Hematopoietic multipotent progenitor cell treated with erythropoietin and hydrocortisone succinate and interleukin-3 and kit ligand, for 8 days (in vitro differentiated cells): Measurements from ENCODE around the gene GRK3.

Experiments used
- DNase-seq: peaks from one replicate; pipeline ENCODE4 v3.0.0-alpha.2; 2015

The GRK3 gene

DNA sequence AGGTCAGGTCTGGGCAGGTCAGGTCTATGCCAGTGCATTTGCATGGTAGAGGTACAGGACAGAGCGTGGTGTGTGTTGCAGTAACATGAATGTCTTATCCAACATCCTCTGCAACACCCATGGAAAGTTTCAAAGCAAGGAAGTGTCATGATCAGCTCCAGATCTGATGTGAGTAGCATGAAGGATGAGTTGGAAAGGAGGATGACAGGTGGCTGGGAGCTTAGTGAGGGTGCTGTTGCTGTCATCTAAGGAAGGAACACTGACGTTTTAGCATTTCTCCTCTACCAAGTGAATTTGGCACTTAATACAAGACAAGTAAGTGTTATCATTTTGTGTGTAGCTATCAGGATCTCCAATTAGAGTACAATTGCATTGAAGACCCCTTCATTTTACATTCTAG is 65.1 kb downstream of the GRK3 start:
- DNase-seq: no peak

DNA sequence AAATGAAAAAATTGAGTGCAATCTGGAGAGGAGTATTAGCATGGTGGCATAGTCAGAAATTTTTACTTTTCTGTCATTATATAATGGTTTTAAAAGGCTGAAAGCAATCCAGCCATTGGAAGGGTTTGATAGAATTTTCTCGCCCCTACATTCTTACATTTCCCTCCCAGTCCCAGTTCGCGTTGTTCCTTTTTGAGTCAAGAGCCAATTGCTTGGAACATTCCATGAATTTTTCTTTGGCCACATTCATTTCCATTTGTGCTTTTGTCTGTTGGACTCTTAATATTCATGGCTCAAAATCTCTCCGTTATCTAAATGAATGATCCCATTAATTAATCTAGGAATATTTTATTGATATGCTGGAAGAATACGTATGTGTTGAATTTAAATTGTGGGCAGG is 66.0 kb downstream of the GRK3 start:
- no peak for DNase-seq

DNA sequence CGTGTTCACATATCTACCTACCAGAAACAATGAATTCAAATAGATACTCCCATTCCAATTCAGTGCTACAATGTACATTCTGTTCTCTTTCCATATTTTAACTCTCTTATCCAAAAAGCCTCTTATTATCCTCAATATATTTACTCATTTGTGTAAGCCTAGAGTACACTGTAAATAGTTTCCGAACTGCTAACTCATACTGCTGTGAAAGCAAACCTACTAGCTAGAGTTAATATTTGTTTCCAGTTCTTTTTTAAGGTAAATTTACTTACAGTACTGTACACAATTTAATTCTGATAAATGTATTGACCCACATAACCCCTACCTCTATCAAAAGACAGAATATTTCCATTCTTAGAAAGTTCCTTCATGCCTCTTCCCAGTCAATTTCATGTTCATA is 71.8 kb downstream of the GRK3 start:
- no peak for DNase-seq

DNA sequence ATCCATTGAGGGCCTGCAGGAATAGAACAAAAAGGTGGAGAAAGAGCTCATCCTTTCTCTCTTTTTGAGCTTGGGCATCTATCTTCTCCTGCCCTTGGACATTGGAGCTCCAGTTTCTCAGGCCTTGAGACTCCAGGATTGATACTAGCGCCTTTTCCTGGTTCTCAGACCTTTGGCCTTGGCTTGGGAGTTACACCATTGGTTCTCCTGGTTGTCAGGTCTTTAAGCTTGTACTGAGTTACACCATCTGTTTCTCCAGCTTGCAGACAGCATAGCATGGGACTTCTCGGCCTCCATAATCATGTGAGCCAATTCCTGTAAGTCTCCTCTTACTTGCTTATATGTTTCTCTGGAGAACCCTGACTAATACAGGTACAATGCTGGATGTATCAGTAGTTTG is 72.6 kb downstream of the GRK3 start:
- DNase-seq: no peak

DNA sequence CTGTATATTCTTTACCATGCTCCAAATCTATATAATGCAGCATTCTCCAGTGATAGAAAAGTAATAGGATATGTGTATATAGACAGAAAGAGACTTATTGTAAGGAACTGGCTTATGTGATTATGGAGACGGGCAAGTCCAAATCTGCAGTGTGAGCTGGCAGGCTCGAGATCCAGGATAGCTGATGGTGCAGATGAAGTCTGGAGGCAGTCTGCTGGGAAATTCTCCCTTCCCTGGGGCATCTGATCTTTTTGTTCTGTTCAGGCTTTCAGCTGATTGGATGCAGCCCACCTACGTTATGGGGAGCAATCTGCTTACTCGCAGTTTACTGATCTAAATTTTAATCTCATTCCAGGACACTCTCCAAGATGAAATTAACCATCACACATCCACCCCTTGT is 73.2 kb downstream of the GRK3 start:
- no peak for DNase-seq

DNA sequence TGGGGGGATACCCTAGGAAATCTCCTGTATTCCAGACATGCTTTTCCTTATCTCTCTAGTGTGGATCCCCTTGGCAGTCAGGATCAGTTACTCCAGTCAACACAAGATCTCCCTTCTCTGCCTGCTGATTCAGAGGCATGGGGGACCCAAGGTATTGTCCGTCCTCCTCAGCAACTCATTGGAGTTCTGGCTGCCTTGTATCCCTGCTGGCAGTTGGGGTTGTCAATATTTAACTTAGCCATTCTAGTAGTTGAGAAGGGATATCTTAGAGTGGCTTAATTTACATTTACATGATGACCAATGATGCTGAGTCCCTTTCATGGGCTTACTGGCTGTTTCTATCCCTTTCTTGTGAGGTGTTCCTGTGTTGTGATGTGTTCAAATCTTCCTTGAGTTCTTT is 74.2 kb downstream of the GRK3 start:
- DNase-seq: no peak

DNA sequence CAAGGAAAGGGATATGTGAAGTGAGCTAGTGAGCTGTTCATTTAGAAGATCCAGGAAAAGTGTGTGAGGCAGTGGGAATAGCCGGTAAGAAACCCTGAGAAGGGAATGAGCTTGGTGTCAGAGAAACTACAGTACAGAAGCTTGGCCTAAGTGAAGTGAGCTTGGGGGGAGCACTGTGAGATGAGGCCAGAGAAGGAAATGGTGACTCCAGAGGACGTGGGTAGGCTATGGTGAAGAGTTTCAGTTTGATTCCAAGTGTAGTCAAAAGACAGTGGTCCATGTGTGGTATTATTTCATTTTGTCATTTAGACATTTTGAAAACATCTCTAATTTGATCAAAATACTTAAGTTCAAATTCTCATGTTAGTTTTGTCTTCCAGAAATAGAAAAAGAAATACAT is 77.2 kb downstream of the GRK3 start:
- no peak for DNase-seq

DNA sequence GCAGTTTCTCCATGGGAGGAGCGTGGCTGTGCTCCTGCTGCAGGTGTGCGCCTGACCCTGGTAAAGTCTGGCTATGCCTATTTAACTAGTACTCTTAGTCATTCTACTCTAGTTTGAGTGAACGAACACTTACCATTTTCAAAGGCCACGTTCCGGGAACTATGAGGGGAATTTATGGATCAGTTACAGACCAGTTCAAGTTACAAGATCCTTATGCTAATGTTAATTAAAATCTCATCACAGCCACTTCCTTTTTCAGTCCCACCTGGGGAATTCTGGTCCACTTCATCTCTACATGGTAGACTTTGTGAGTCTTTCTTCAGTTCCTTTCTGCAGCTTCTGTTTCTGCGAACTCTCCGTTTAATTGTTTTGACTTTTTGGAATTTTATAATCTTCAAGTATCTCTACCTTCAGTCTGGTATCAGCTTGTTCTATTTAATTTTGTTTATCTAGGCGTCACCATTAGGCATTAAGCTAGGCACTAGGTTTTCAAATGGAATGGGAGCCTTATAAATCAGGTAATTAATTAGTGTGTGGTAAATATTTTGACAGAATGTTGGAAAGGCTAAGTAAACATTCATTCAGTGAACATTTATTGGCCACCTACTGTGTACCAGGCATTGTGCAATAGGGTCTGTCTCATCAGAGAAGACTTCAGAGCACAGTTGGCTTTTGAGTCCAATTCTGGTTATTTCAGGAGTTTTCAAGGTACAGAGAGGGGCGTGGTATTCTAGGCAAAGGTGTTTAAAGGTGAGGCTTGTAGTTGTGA is 78.9 kb downstream of the GRK3 start:
- no peak for DNase-seq

DNA sequence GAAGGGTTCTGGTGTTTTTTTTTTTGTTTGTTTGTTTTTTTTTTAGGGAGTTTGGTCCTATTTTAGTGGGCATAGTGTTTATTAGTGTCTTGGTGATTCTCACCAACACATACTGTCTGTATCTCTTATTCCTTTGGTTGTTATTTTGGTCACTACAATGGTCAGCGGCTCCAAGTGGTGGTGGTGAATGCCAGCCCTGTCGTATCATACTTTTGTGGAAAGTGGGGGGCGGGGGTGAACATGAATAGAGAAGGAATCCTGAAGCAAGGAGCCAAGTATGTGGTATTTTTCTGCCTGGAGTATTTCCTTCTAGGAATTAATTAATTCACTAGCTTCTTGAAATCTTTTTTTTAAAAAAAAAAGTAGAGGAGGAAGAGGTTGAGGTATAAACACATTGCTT is 79.6 kb downstream of the GRK3 start:
- no peak for DNase-seq

DNA sequence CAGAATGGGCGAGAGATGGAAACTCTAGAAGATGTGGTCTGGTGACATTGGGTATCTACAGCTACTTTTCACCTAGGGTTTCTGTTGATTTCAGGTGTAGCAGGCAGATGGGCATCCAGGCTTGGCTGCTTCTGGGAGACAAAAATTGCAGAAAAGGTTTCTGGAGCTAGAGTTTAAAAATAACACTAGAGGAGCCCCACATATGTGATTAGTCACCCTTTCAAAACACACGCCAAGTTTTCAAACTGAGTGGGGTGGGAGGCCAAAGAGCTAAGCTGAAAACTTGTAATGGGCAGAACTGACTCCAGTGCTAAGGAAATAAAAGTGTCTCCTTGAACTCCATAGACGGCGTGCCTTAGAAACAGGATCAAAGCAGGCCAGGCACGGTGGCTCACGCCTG is 80.8 kb downstream of the GRK3 start:
- no peak for DNase-seq

DNA sequence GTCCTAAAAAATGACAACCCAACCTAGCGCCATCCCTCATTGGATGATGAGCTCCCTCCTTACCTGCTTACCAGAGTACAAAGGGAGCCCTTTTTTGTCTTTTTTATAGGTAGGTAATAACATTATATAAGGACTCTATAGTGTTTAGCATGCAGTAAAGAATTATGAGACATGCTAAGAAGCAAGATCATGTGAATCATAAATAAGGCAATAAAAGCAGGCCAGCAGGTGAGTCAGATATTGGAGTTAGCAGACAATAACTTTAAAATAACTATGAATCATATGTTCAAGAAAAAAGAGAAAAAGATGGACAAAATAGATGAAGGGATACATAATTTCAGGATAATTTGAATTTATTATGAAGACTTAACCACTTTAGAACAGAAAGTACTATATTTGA is 81.5 kb downstream of the GRK3 start:
- DNase-seq: no peak

DNA sequence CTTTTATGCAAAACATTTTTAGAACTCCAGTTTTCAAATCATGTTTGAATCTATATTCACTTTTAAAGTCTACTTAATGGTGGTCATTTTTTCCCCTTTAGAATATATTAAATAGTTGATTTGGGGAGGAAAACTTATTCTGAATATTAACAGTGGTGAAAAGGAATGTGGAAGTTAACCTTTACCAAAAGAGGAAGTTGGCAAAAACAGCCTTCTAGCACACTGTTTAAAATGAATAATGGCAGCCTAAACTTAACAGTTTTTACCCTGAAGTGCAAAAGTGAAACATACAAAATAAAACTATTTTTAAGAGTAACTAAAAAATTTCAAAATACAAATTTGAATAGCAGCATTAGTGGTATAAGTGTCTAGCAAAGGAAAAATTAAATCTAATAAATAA is 86.4 kb downstream of the GRK3 start:
- peak; percentile 12 for DNase-seq

DNA sequence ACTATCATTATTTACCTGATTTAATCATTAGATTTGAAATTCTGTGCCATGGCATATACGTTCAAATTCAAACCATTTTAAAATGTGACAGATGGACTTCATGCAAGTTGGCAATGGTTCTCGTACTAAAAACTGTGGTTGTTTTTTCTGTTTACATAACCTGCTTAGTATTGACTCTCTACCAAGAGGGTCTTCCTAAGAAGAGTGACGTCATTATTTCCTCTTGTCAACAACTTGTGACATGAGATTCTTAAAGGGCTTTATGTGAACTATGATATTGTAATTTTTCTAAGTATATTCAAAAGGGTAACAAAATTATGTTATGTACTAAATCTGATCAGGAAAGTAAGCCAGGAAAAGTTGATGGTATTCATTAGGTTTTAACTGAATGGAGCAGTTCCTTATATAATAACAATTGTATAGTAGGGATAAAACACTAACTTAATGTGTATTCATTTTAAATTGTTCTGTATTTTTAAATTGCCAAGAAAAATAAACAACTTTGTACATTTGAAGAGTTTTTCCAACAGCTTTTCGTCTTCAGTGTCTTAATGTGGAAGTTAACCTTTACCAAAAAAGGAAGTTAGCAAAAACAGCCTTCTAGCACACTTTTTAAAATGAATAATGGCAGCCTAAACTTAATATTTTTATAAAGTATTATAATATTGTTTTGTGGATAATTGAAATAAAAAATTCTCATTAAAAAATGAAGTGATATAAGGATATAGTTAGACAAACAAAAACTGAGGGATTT is 87.0 kb downstream of the GRK3 start:
- DNase-seq: no peak

DNA sequence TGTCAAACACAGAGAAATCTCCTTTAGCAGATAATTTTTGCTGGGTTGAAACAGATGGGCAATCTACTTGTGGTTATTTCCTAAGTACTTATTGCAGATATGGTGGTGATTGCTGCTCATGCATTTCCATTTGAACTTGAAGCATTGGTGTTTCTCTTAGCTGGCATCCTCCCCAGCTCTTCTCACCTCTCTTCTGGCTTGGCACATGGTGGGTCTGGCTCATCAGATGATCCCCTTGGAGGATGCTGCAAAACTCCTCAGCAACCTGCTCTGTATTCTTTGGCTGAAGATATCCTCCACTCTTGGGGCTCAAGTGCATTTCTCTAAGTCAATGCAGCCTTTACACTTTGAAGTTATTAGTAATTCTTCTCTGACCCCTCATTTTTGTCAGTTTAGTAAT is 90.2 kb downstream of the GRK3 start:
- peak; percentile 37 for DNase-seq

DNA sequence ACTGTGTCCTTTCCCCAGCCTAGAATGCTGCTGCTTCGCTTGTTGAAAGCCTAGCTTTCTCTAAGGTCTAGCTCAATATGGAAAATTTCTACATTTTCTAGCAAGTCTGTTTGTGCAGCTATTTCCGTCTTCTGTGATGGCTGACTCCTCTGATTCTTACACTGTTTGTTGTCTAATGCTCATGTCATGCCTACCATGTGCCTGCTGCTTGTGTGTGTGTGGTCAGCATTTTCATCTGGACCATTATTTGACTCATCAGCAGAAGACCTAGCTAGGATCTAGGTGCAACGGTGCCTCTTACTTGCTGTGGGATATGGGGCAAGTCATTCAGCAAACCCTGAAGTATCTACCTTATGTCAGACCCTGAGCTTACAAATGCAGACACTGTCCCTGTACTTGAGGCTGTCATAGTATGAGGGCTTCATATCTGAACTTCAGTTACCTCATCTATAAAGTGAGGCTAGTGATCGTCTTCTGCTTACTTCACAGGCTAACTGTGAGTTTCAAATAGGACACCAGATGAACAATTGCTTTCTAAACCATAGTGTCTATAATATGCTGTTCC is 91.0 kb downstream of the GRK3 start:
- DNase-seq: no peak

DNA sequence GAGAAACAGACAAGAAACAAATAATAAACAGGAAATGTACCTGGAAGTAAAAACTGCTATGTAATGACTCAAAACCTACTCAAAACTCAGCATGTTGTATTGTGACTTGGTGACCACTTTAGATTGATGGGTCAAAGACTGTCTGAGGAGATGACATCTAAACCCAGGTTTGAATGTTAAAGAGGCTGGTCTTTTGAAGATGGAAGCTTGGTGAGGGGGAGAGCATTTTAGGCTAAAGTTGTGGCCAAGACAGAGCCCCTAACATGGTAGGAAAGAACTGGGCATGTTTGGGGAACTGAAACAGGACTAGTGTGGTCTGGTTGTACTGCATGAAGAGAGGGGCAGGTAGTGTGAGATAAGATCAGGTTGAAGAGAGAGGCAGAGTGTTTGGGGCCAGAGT is 92.2 kb downstream of the GRK3 start:
- DNase-seq: no peak

DNA sequence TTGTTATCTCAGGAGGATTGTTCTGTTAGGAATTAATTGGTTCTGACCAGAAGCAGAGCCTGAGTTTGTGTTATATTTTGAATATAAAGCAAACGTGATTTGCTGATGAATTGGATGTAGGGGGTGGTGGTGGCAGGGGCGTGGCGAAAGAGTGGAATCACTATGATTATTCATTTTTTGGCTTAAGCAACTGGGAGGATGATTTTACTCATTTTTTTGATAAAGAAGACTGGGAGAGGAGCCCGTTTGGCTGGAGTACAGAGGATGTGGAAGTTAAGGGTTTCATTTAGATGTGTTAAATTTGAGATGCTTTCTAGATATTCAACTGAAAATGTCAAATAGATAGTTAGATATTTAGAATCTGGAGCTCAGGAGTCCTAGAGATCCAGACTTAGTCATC is 94.2 kb downstream of the GRK3 start:
- DNase-seq: no peak

DNA sequence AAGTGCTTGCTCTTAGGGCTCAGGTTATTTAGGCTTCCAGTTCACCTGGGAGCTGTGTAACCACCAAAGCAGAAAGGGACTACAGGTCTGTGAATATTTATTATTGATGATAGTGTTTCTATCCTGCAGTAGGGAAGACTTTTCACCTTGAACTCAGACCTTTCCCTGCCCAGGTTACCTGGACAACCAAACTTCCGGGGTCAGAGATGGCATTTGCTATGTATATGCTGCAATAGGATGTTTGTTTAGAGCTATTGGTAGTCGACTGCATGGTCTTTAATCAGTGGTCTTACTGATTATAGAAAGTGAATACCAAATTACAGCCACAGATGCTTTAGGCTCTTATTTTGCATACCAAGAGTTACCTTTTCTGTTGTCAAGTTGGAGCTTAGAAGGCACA is 94.9 kb downstream of the GRK3 start:
- no peak for DNase-seq

DNA sequence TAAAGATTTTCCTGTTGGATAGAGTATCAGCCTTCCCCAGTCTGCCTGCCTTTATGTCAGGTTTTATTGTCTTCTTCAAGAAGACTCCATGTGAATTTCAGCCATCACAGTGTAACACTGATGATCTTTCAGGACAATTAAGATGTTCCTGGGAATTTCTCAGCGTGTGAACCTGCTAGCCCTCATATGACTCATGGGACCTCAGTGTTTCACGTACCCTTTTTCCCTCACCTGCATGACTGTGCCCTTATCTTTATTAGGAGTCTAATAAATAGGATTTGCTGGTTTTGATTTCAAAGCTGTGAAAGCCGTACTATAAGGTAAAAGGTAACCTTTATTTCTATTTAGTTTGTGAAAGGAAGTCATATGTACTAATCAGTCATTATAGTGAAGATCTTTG is 95.9 kb downstream of the GRK3 start:
- DNase-seq: no peak

DNA sequence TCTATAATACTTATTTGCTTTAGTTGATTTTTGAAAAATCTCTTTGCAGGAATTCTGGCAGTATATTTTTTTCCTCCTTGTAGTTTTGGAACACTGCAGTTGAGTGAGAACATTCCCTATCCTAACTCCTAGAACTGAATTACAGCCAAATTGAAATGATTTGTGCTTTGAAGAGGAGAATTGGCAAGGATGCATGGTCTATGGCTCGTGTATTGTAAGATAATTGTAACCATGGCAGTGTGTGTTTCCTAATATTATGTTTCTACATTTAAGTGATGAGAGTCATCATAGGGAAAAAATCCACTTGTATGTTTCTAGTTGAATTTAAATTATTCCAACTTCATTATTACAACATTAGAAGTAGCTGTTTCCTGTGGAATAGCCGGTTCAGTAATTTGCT is 96.6 kb downstream of the GRK3 start:
- DNase-seq: no peak

DNA sequence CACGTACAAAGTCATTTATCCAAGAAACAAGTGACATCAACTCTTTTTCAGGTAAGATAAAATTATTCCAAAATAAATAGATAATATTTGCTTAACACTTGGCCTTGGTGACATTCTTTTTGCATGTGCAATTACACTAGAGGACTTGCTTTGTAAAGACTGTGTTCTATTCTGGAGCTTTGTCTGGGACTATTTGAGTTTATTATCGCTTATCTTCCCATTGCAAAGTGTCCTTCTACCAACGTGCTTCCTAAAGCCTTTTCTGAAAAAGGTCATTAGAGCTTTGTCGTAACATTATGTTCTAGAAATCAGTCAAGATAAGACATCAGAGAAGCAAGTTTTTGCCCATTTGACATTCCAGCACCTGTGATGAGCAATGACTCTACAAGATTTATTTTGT is 99.2 kb downstream of the GRK3 start:
- DNase-seq: no peak

DNA sequence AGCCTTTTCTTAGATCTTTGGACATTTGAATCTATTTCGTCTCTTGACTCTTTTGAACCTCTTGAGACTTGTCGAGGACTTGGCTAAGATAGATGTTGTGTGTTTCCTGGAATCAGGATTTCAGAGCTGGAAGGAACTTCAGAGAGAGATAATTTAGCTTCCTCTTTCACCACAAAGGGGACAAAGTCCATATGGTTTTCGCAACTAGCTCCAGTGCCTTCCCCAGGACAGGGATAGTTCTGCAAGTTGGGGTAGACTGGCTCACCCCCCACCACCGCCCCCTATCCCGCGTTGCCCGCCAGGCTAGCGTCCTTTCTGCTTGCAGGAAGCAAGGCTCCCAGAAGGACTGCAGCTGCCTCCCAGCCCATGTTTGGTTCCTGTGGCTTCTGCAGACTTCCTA is 101.8 kb downstream of the GRK3 start:
- no peak for DNase-seq

DNA sequence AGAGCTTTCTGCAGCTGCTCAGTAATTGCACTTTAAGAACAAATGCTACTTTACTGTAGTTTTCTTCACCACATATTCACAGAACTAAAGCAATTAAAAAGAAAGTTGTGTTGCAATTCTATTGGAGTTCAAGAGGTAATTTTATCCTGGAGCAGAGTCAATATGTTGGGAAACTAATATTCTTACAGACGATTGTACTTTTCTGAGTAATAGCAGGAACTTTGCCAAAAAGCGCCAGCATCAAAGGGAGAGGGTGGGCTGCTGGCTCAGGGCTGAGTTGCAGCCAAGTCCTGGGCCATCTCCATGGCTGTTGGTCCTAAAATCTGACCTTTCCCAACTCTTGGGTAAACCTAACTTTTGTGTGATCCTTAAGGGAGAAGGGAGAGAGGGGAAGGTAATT is 104.0 kb downstream of the GRK3 start:
- DNase-seq: no peak

DNA sequence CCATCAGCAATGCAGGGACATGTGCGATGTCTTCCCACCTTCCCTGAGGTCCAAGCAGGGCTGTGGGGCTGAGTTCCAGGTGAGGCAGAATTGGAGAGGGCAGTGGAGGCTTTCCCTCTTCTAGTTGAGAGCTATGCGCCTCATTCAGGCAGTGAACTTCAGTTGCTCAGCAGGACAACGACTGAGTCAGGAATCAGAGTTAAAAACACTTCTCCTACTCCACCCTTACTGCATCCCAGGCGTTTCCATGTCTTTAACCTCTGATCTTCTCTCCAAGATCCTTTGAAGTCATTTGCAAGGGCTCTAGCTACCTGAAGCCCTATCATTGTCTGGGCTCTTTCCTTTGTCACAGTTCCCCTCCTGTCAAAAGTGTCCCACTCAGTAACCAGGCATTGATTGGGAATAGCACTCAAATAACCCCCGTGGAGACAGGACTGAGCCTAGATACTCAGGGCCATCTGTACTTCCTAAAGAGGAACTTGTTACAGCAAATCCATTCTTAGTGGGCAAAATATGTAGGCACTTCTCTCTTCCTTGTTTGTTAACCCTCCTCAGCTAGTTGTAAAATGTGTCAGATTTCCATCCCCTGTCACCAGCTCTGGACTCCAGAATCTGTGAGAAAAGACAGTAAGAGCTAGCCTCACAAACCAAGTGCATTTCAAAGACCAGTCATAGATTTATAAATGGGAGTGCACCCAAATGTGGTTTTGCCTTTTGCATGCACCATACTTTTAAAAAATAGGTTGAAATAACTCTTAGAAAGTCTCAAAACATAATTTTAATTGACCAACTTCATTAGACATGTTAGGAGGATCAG is 105.0 kb downstream of the GRK3 start:
- DNase-seq: no peak
